RWPE1 (cell line): ENCODE measurements around the gene GEMIN7.
"Not testable (repeated sequence)": the region's sequence is repeated elsewhere in the genome, so short reads cannot be mapped to it uniquely, and the experiment has no call there.

Experiments
- CTCF ChIA-PET: fragments of 350-600 bp; sonication (Branson Sonifier 250); formaldehyde crosslinking; extraction: SDS; loops from one replicate; lab custom pipeline; 2021; lab: Yijun Ruan, JAX
- POLR2A ChIA-PET: fragments of 400-600 bp; formaldehyde crosslinking; extraction: SDS; loops from one replicate; lab custom pipeline; 2020; ENCODE audit warnings: antibody characterized with exemption; ENCODE audit not compliant: low non-redundant PET; lab: Yijun Ruan, JAX
- DNase-seq: peaks from one replicate; pipeline ENCODE4 v3.0.0; 2012; ENCODE audit warnings: low spot score
- H3K27ac ChIP-seq: fragments of 450-650 bp; 2 replicates; pipeline ENCODE4 v1.5.1; 2017
- TF ChIP-seq, protein P1 (sequence below): fragments of 450-650 bp; conservative IDR thresholded peaks from 2 replicates; pipeline ENCODE4 v1.5.1; 2017; ENCODE audit warnings: low read depth, mild to moderate bottlenecking

Gene GEMIN7

DNA sequence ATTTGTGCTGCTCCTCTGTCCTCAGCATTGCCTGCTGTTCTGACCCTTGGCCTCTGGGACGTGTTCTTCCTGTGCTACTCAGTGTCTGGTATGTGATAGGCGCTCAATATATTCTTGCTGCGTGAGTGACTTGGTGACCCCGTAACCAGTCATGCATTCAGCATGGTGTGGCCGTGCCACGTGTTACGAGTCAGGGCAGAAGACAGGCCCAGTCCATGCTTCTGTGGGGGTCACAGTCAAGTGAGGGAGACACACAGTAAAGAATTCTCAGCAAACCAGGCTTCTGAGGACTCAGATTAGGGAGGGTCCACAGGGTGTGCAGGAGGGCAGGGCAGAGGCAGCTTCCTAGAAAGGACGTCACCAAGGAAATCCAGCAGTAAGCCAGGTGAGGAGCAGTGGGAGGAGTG lies 21.8 kb downstream of the GEMIN7 start:
- ChIA-PET POLR2A (no interaction called here), CTCF (no interaction called here)
- no peak for DNase-seq
- H3K27ac ChIP-seq, result peak overlapping the region; percentile 93
- TF ChIP-seq, protein P1, sequence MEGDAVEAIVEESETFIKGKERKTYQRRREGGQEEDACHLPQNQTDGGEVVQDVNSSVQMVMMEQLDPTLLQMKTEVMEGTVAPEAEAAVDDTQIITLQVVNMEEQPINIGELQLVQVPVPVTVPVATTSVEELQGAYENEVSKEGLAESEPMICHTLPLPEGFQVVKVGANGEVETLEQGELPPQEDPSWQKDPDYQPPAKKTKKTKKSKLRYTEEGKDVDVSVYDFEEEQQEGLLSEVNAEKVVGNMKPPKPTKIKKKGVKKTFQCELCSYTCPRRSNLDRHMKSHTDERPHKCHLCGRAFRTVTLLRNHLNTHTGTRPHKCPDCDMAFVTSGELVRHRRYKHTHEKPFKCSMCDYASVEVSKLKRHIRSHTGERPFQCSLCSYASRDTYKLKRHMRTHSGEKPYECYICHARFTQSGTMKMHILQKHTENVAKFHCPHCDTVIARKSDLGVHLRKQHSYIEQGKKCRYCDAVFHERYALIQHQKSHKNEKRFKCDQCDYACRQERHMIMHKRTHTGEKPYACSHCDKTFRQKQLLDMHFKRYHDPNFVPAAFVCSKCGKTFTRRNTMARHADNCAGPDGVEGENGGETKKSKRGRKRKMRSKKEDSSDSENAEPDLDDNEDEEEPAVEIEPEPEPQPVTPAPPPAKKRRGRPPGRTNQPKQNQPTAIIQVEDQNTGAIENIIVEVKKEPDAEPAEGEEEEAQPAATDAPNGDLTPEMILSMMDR, result no peak

DNA sequence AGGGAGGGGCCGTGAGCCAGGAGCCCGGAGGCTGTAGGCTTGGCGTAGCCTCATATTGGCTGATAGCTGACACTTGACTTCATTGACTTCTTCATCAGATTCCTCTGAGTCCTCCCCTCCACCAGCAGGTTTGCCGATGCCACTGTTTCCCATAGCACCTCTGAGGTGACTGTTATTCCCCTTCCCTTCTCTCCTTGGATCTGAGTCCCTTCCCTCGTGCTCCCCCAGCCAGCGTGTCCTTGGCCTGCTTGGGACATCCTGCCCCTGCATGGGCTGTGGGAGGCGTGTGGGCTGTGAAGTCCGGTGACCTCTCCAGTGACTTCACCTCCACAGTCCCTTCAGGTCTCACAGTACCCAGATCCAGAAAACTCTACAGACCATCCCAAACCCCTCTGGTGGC lies 22.7 kb downstream of the GEMIN7 start:
- TF ChIP-seq, protein P1, result no peak
- ChIA-PET CTCF (no interaction called here), POLR2A (no interaction called here)
- peak overlapping the region; percentile 93; the same call in 1 of the 2 replicates for H3K27ac ChIP-seq
- DNase-seq, result no peak

DNA sequence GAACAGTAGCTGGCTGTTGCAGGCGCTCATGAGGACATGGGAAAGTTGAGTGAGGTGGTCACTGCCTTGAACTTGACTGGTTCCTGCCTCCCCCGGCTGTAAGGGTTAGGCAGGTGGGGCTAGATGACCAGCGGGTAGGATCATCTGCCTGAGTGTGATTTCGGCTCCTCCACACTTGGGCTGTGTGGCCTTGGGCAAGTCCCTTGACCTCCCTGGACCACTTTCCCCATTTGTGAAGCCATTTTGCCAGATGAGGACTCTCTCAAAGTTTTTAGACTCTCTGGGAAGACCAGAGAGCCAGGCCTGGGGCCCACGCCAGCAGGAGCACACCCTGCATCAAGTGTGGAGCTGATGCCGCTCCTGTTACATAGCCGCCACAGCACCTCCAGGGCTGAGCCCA lies 23.4 kb downstream of the GEMIN7 start:
- H3K27ac ChIP-seq, result no peak overlapping the region
- ChIA-PET CTCF (interaction anchor here (0.6 to 1.4 kb wide), 2 partner anchors 24 to 43 kb away, joined by 3 to 5 read pairs; no protein-coding TSS in a partner anchor), POLR2A (no interaction called here)
- DNase-seq, result no peak
- TF ChIP-seq, protein P1, result no peak

DNA sequence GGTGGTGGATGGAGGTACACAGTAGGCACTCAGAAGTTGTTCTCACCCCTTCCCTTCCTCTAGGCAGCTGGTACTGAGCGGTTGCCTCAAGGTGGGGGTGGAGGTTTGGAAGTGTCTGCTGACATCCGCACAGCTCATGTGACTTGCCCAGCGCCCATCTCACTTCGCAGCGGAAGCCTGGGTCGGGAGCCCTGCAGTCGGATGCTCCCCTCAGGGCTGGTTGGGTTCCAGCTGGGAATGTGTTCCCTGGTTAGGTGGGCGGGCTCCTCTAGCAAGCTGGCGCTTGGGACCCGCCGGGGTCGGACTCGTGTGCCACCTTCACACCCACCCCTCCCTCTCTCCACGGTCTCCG lies 24.1 kb downstream of the GEMIN7 start:
- ChIA-PET POLR2A (no interaction called here), CTCF (interaction anchor here (0.6 to 1.4 kb wide), 4 partner anchors 22 to 146 kb away, joined by 3 to 5 read pairs (median 3); no protein-coding TSS in a partner anchor)
- DNase-seq, result no peak
- 0 out of 2 replicates have a peak overlapping the region, but pooled peaks have one; percentile 3 for H3K27ac ChIP-seq
- TF ChIP-seq, protein P1, result no peak

DNA sequence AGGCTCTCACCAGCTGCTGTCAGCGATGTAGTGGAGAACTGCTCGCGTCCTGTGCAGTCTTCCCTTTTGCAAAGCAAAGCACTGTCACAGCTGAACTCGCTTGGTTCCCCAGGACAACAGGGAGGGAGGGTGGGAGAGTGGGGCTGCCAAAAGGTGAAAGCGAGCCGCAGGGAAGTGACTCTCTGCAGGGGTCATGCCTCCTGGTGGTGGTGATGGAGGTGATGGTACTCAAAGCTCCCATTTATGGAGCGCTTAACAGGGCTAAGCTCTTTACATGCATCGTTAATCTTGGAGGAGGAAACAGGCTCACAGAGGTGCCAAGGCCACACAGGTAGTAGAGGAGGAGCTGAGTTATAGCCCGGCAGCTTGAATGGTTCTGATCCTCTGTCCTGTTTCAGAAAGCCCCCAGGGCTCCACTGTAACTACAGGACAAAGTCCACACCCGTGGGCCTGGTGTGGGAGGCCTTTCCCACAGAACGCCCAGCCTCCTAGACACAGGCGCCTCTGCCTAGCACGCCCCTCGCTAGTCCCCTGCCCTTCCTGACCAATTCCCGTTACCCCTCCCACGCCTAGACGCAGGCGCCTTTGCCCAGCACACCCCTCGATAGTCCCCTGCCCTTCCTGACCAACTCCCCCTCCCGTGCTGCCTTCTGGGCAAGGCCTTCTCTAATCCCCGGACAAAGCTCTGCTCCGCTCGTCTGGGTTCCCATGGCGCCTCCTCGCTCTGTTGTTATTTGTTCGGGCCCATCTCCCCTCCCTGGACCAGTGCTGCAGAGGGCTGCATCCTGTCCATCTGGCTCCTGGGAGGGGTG lies 24.7 kb downstream of the GEMIN7 start:
- CTCF ChIA-PET, result interaction anchor here (0.6 to 1.4 kb wide), 4 partner anchors 22 to 145 kb away, joined by 3 to 5 read pairs (median 3); no protein-coding TSS in a partner anchor
- TF ChIP-seq, protein P1, result no peak
- DNase-seq, result no peak
- POLR2A ChIA-PET, result no interaction called here
- peak overlapping the region; percentile 31 for H3K27ac ChIP-seq

DNA sequence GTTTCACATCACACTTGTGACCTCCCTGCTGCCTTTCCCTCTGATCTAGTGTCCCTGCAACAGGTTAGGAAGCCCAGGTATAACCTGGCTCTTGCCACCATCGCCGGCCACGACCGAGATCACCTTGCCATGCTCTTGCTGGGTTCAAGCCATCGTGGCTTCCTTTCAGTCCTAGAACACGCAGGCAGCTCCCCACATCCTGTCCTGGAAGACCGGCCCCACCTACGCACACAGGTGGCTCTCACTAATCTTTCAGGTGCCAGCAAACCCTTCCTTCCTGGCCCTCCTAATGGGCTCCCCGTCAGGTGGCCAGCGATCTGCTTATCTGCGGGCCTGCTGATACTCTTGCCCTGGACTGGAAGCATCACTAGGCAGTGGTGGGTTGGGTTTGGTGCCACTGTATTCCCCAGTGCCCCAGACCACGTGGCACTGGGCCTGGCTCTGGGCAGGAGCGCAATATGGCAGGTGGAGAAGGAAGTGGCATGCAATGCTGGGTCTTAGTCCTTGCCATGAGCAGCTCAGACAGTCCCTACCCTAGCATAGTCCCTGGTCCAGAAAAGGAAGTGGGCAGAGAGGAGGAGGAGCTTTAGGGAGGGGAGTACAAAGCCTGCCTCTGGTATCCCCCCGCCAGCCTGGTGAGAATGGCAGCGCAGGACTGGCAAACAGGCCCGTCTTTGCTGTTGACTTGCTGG lies 25.7 kb downstream of the GEMIN7 start:
- peak overlapping the region; percentile 31 for H3K27ac ChIP-seq
- ChIA-PET CTCF (no interaction called here), POLR2A (no interaction called here)
- TF ChIP-seq, protein P1, result no peak
- DNase-seq, result no peak

DNA sequence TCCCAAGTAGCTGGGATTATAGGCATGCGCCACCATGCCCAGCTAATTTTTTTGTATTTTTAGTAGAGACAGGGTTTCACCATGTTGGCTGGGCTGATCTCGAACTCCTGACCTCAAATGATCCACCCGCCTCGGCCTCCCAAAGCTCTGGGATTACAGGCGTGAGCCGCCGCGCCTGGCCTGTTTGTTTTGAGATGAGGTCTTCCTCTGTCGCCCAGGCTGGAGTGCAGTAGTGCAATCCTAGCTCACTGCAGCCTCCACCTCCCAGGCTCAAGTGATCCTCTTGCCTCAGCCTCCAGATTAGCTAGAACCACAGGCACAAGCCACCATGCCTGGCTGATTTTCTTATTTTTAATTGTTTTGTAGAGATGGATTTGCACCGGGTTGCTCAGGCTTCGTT lies 27.3 kb downstream of the GEMIN7 start:
- DNase-seq, H3K27ac ChIP-seq, POLR2A ChIA-PET: not testable (repeated sequence)
- CTCF ChIA-PET, result interaction anchor here (1.2 kb wide), 1 partner anchor 16 kb away, joined by 3 read pairs; no protein-coding TSS in a partner anchor
